GM21619 (cell line): ENCODE results near the gene ZNF362.
A peak's percentile ranks its signal among the peaks of the same experiment; 100 is the strongest.

Experiments used
- ATAC-seq: cut with Tn5 transposase; IDR thresholded peaks from one replicate; pipeline ENCODE4 v1.9.1; 2021; ENCODE audit not compliant: unreplicated experiment

Gene ZNF362

DNA sequence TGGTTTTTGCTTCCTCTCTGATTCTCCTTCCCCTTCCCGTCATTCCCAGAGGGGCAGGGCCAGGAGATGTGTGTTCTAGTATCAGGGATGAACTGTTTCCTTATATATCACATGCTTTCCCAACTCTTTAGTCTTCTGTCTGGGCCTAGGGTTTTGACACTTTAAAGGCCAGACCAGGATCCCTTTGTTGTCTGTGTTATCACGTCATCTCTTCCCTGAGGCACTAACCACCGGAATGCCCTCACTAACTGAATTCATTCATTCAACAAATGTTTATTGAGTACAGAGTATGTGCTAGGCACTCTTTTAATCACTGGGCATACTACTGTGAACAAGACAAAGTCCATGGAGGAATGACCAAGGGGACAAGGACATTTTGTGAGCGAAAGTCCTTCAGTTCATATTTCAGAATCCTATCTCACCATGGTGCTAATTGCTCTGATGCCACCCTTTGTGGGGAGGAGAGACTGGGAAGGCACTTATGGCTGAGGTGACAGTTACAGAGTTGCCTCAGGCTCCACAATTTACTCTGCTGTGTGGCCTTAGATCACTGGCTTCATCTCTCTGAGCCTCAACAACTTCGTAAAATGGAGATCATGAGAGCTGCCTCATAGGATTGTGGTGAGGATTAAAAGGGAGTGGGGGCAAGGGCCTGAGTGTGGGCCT is 12.0 kb upstream of the ZNF362 start:
- ATAC-seq = no peak

- ATAC-seq = no peak
Measured at GRCh38 chr1:33244809-33245186, 11.5 kb upstream of the ZNF362 start.

DNA sequence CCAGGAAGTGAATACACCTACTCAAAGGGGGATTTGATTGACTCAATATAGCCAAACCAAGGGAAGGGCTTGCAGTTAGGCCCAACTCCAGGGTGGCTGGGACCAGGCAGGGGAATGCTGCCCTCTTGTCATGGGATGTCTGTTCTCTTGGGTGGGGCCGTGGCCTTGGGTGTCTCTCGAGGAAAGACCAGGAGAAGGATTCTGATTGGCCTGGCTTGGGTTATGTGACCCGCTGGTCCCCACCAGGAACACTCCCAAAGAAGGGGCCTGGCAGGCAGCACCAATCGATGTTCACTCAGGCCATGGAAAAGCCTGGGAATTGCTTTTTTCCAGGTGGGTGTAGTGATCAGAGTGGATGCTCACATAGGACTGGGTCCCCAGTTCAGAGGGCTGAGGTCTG is 10.1 kb upstream of the ZNF362 start:
- no peak for ATAC-seq

DNA sequence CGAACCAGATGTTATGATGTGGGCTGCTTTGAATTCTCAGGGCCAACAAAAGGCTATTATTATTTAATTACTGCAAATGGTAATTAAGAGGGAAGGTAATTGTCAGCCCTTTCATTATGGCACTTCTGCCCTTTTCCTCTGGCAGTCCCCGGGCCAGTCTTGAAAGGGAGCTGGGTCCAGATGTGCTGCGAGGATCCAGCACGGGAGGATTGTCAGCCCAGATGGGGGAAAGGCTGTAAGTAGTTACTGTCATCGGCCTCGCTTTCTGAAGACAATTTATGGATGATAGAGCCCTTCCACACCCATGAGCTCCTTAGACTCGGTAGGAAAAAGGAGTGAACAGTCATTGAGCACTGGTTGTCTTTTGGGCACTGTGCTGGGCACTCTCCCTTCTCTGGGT is 8.7 kb upstream of the ZNF362 start:
- ATAC-seq = no peak

GRCh38 chr1:33248244-33248643 is 8.0 kb upstream of the ZNF362 start:
- no peak for ATAC-seq

DNA sequence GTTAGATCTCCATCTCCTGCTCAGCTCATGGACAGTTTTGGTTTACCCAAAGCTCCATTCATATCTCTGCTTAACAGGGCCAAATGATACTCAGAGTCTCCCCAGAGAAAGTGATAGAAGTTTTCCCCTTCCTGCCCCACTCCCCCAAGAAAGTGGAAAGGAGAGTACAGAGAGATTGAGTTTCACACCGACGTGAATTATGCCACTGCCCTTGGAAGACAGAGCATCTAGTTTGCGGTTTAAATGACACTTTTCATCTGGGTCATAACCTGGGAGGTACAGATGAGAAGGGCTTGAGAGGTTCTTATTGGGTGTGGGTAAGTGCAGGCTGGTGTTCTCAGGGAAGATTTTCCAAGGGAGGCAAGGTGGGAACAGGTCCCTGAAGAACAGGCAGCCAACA is 6.9 kb upstream of the ZNF362 start:
- no peak for ATAC-seq

DNA sequence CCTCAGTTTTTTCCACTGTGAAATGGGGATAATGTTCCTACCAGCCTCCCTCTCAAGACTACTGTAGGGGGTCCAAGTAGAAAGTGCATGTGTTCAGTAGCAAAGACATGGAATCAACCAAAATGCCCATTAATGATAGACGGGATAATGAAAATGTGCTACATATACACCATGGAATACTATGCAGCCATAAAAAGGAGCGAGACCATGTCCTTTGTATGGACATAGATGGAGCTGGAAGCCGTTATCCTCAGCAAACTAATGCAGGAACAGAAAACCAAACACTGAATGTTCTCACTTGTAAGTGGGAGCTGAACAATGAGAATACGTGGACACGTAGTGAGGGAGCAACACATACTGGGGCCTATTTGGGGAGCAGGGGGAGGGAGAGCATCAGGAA is 6.1 kb upstream of the ZNF362 start:
- ATAC-seq = no peak

DNA sequence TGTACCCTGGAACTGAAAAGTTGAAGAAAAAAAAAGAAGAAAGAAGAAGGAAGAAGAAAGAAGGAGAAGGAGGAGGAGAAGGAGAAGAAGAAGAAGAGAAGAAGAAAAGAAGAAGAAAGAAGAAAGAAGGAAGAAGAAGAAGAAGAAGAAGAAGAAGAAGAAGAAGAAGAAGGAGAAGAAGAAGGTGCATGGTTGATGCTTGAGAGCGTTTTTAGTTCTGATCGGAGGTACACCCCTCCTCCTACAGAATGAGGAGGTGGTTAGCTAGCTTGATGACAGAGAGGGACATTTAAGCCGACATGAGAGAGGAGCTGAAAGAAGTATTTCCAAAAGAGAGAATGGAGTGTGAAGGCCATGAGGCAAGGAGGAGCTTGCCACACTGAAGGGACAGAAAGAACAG is 5.6 kb upstream of the ZNF362 start:
- no peak for ATAC-seq

DNA sequence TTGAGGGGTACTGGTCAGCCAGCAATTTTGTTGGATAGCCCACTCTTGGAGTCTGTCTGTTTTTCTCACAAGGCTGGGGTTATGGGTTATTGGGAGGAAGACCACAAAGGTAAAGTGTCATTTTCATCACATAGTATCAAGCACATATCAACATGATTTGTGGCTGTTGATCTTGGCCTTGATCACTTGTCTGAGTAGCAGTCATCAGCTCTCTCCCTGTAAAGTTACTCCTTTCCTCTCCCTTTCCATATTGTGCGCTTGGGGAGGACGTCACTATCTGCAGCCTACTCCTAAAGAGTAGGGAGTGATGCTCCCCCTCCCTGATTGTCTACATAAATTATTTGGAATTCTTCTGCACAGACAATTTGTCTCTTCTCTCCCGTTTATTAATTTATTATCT is 1.8 kb upstream of the ZNF362 start:
- no peak for ATAC-seq

DNA sequence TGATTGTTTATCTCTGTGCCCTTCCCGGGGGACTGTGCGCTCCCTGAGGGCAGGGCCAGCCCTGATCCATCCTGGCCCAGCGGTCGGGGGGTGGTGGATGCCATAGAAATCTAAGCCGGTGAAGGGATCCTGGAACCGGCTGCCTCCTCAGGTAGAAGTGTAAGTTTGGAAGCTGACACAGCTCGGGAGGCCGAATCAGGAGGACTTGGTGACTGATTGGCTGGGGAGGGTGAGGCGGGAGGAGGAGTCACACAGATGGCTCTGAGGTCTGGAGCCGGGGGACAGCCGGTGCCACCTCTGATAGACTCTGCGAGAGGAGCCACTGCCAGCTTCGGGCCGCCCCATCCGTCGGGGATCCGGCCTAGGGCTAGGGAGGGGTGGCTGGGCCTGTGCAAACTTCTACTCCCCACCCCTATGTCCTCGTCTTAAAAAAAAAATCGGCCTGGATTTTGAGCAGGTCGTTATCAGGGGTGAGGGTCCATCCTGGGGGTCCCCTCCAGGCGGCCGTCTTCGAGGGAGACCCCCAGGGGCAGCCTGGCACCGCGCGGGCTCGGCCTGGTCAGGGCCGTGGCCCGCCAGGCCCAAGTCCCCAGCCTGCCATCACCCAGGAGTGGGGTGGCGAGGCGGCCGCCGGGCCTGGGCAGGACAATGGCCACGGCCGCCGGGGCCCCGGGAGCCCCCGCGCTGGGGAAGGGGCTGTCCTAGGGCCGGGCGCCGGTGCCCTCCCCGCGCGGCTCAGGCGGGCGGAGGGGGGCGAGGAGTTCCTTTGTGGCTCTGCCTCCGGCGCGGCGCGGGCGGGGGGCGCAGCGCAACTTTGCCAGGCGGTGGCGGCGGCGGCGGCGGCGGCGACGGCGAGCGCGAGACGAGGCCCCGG is 708 bp upstream of the ZNF362 start:
- peak; percentile 28 for ATAC-seq

DNA sequence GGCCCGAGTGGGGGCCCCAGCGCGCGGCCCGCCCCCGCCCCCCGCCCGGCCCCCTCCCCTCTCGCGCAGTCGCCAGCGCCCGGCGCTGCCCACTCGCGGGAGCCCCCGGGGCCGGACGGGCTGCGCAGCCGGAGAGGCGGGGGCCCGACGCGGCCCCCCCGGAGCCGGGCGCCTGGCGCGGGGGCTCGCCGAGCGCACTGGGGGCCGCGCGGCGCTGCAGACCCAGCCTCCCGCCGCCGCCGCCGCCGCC is 146 bp upstream of the ZNF362 start:
- no peak for ATAC-seq

- no peak for ATAC-seq
Measured at GRCh38 chr1:33257207-33257771, 997 bp downstream of the ZNF362 start.

GRCh38 chr1:33257772-33258712 is 1.8 kb downstream of the ZNF362 start:
- no peak for ATAC-seq

DNA sequence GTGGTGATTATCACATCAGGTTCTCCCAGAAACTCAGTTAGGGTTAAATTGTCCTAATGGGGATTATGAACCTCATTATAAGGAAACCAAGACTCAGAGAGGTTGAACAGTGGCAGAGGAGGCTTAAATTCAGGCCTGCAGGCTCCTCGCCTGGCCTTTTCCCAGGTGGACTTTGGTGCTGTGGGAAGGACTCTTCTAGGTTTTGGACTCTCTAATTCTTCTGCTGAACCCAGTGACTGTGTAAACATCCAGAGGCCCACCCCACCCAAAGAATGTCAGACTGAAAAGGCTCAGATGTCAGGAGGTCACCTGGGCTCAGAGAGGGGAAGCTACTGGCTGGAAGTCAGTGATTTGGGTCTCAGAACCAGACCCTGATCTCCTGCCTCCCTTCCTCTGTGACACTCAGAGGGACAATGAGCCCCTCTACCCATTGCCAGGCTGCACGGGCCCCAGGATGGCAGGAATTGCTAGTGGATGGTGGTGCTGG is 2.5 kb downstream of the ZNF362 start:
- no peak for ATAC-seq

DNA sequence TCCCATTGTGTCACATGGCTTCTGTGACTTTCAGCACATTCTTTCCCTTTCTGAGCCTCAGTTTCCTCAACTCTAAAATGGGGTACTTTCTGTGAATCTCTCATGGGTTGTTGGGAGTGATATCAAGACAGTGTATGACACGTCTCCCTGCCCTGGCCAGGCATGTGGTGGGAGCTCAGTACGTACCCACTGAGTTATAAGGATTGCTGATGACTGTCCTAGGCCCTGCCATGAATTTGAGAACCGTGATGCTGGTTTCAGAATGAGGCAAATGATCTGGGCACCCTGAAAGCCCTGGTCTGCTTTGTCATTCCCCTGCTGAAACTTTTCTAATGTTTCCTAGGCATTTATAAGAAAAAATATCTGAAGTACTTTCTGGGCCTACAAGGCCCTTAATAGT is 3.6 kb downstream of the ZNF362 start:
- ATAC-seq = no peak

DNA sequence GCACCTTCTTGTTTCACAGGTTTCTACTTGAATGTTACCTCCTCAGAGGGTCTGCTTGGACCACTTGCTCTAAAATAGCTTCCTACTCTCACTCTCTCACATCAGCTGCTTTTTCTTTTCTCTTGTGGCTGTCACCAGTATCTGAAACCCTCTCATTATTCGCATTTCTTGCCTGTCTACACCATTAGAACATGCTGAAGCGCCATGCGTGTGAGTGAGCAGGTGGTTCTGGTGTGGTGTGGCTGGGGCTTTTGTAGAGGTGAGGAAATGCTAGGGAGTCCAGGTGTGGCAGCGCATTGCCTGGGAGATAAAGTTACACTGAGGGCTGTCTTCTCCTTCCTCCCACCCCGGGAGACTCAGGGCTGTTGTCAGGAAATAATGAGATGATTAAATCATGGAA is 4.1 kb downstream of the ZNF362 start:
- ATAC-seq = no peak

- no peak for ATAC-seq
Measured at GRCh38 chr1:33261344-33261743, 5.1 kb downstream of the ZNF362 start.

- ATAC-seq = no peak
Measured at GRCh38 chr1:33263890-33264504, 7.7 kb downstream of the ZNF362 start.

GRCh38 chr1:33265780-33266605 is 9.7 kb downstream of the ZNF362 start:
- ATAC-seq = no peak

DNA sequence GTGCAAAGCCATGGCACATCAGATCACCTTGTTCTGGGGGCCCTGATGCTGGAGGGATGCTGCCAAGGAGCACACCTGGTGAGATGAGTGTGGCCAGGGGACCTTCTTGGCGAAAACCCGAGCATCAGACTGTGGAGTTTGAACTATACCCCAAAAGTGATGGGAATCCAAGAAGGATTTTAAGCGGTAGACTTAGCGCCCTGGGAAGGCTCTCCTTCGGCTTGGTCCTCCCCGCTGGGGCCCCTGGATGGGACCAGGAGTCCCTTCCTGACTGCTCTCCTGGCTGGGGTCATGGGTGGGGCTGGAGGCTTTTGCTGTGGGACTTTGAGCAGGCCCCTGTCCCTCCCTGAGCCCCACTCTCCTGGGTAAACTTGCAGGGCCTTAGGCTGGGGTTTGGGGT is 10.5 kb downstream of the ZNF362 start:
- ATAC-seq = no peak
